HG02840 (cell line): ENCODE results near the gene FBXO8.
A peak's percentile ranks its signal among the peaks of the same experiment; 100 is the strongest.
"Not testable (repeated sequence)": the region's sequence is repeated elsewhere in the genome, so short reads cannot be mapped to it uniquely, and the experiment has no call there.

Source experiments
- ATAC-seq: cut with Tn5 transposase; IDR thresholded peaks from one replicate; pipeline ENCODE4 v1.9.1; 2021; ENCODE audit warnings: mild to moderate bottlenecking, moderate library complexity, moderate number of reproducible peaks; ENCODE audit not compliant: unreplicated experiment, low FRiP score

FBXO8 gene, protein sequence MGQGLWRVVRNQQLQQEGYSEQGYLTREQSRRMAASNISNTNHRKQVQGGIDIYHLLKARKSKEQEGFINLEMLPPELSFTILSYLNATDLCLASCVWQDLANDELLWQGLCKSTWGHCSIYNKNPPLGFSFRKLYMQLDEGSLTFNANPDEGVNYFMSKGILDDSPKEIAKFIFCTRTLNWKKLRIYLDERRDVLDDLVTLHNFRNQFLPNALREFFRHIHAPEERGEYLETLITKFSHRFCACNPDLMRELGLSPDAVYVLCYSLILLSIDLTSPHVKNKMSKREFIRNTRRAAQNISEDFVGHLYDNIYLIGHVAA

GRCh38 chr4:174283507-174284471 lies at the start of gene FBXO8, which contains the start of gene CEP44:
FBXO8 (minus strand) TSS chr4:174283667; CDS start chr4:174263092, 20,575 bp downstream.
CEP44 (plus strand) TSS chr4:174283911; CDS start chr4:174299122, 15,211 bp downstream.
- ATAC-seq = peak; percentile 62

DNA sequence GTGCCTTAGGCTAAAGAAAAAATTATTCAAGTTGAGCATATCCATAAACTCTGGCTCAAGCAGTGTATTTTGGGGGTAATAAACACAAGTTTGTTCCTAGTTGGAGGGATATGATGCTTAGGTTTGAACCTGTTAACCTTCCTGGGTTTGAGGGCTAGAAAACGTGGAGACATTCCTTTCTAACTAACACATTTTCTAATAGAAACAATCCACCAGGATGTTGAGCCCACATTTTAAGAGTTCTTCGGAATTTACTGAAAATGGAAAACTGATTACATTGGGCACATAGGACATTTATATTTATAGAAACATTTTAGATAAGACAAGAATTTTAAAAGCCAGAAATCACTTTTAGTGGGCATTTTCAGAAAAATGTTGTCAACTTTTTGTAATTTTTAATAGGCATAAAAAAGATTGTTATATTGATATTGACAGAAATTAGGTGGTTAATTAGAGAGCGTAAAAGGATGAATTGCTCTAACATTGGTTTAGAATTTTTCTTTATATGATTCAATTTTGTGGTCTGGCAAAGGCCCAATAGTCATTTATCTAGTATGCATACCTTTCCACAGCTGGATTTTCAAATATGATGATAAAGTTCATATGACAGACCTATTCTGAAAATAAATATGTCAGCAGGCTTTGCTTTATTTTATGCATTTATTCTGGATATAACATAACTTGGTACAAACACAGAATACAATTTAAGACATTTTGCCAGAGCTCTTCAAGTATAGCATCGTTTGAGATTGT lies 49.5 kb upstream of the FBXO8 start:
- ATAC-seq = no peak

- ATAC-seq = no peak
Observed at GRCh38 chr4:174324725-174325124, 41.3 kb upstream of the FBXO8 start.

GRCh38 chr4:174324236-174324635 lies 40.8 kb upstream of the FBXO8 start:
- no peak for ATAC-seq

DNA sequence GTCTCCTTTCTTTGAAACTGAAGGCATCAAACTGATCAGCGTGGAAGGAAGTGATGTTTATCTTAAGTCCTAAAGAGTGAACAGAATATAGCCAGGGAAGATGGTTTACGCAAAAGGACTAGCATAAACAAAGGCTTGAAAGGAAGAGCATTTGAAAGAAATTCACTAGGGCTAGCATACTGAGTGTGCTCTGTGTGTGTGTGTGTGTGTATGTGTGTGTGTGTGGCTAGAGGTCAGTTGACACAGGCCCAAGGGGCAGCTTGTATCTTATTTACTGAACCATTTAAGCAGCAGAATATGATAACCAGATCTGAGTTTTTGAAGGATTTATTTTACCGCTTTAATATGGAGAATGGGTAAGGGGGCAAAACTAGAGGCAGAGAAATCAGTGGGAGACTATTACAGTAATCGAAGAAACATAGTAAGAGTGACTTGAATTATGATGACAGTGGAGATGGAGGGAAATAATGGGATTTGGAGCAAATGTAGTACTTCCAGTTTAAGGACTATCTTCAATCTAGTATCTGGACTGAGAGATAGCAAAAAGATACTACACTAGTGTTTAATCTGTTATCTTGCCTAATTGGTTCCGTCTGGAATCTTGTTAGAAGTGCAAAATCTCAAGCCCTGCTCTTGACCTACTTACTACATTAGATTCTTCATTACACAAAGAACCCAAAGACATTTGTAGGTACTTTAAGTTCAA lies 37.2 kb upstream of the FBXO8 start:
- no peak for ATAC-seq

- ATAC-seq = no peak
Observed at GRCh38 chr4:174318829-174319764, 35.6 kb upstream of the FBXO8 start.

DNA sequence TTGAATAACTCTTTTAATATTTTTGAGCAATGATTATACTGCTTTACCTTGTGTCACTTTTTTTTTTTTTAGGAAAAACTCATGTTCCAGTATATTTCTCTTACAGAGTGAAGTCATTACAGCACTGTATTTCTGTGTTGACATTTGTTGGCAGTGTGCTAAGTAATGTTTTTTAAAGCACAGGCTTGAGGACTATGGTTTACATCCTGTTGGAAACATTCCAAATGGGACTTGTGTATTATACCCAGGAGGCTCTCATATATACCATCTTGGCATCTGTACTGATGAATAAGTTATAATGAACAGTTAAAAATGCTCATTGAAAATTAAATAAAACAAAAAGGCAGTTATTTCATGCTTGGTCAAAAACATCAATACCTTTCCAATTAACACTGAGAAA lies 34.1 kb upstream of the FBXO8 start:
- ATAC-seq = no peak

DNA sequence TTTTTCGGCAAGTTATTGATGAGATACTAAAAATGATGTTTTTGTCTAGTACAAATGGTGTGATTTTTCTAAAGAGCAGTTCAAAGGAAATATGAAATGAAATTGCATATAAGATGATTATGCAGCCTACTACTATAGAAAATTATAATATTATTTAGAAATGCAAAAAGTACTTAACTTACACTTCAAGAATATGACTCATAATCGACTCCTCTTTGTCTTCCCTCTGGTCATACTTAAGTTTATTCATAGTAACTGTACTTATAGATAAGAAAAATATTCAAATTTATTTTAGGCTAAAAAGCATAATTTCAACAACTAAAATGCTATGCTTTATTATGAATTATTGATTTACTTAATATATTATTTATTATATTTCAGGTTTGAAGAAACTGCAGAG lies 33.5 kb upstream of the FBXO8 start:
- ATAC-seq = no peak

- ATAC-seq = no peak
Observed at GRCh38 chr4:174316546-174316945, 33.1 kb upstream of the FBXO8 start.

GRCh38 chr4:174314770-174315169 lies 31.3 kb upstream of the FBXO8 start:
- no peak for ATAC-seq

GRCh38 chr4:174314274-174314673 lies 30.8 kb upstream of the FBXO8 start:
- no peak for ATAC-seq

GRCh38 chr4:174312993-174313392 lies 29.5 kb upstream of the FBXO8 start:
- no peak for ATAC-seq

GRCh38 chr4:174307694-174308093 lies 24.2 kb upstream of the FBXO8 start:
- no peak for ATAC-seq

GRCh38 chr4:174305961-174306360 lies 22.5 kb upstream of the FBXO8 start:
- no peak for ATAC-seq

GRCh38 chr4:174304664-174305063 lies 21.2 kb upstream of the FBXO8 start:
- no peak for ATAC-seq

DNA sequence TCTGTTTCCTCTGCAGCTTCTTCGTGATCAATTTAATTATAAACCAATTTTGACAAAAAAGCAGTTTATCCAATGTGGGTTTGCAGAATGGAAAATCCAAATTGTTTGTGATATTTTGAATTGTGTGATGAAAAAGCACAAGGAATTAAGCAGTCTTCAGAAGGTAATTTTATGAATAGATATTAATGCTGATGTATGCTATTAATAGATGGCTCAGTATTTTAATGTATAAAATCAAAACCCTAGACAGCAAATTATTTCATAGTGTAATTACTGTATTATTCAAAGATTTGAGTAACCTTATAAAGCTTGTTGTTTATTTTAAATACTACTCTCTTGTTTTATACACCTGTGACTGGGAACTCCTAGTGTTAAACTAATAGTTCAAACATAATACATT lies 20.2 kb upstream of the FBXO8 start:
- no peak for ATAC-seq

- not testable (repeated sequence) for ATAC-seq
Observed at GRCh38 chr4:174295142-174295541, 11.7 kb upstream of the FBXO8 start.

DNA sequence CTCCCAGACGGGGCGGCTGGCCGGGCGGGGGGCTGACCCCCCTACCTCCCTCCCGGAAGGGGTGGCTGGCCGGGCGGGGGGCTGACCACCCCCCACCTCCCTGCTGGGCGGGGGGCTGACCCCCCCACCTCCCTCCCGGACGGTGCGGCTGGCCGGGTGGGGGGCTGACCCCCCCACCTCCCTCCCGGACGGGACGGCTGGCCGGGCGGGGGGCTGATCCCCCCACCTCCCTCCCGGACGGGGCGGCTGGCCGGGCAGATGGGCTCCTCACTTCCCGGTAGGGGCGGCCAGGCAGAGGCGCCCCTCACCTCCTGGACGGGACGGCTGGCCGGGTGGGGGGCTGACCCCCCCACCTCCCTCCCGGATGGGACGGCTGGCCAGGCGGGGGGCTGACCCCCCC lies 11.2 kb upstream of the FBXO8 start:
- not testable (repeated sequence) for ATAC-seq

GRCh38 chr4:174292473-174292872 lies 9.0 kb upstream of the FBXO8 start:
- no peak for ATAC-seq
